Neural cell (in vitro differentiated cells): ENCODE results near the gene FLVCR1. TPM values are rescaled to one million over a fixed set of nuclear protein-coding genes. Genes with fewer than 3 reads are reported as not detected.
"Not testable (repeated sequence)": the region's sequence is repeated elsewhere in the genome, so short reads cannot be mapped to it uniquely, and the experiment has no call there.

Experiments used
- H2AFZ ChIP-seq: fragments of 200-600, 300-800 bp; sonication (generic), shearing (Covaris generic); 2 replicates; pipeline ENCODE4 v1.6.0; 2014; ENCODE audit warnings: low read depth, mild to moderate bottlenecking, antibody characterized with exemption, low read length, moderate library complexity
- H3F3A ChIP-seq: fragments of 200-600 bp; shearing (Covaris generic); 2 replicates; pipeline ENCODE4 v1.6.1; 2016; ENCODE audit warnings: mild to moderate bottlenecking, moderate library complexity, mixed read lengths, antibody characterized with exemption, low read length; ENCODE audit not compliant: insufficient read depth, poor library complexity, severe bottlenecking
- H3K27ac ChIP-seq: fragments of 200-600, 300-800 bp; sonication (generic), shearing (Covaris generic); 2 replicates; pipeline ENCODE4 v1.5.1; 2014; ENCODE audit warnings: mild to moderate bottlenecking, low read length, moderate library complexity
- H3K27me3 ChIP-seq: fragments of 300-800, 200-600 bp; sonication (generic), shearing (Covaris generic); 2 replicates; pipeline ENCODE4 v1.6.0; 2014; ENCODE audit warnings: mild to moderate bottlenecking, low read depth, low read length, moderate library complexity; ENCODE audit not compliant: insufficient read depth
- H3K36me3 ChIP-seq: fragments of 300-800, 200-600 bp; sonication (generic), shearing (Covaris generic); 2 replicates; pipeline ENCODE4 v1.5.1; 2014; ENCODE audit warnings: mild to moderate bottlenecking, antibody characterized with exemption, low read length, moderate library complexity; ENCODE audit not compliant: insufficient read depth
- H3K4me2 ChIP-seq: fragments of 300-800, 200-600 bp; sonication (generic), shearing (Covaris generic); 2 replicates; pipeline ENCODE4 v1.6.0; 2014; ENCODE audit warnings: mild to moderate bottlenecking, low read length
- H3K4me3 ChIP-seq: fragments of 300-800, 200-600 bp; sonication (generic), shearing (Covaris generic); 2 replicates; pipeline ENCODE4 v1.5.1; 2014; ENCODE audit warnings: mild to moderate bottlenecking, low read length, moderate library complexity
- H3K79me2 ChIP-seq: fragments of 200-600 bp; shearing (Covaris generic); replicated peaks from 2 replicates; pipeline ENCODE4 v1.6.0; 2014; ENCODE audit warnings: mild to moderate bottlenecking, low read length, moderate library complexity; ENCODE audit not compliant: insufficient read depth
- H3K9ac ChIP-seq: fragments of 300-800, 200-600 bp; sonication (generic), shearing (Covaris generic); 2 replicates; pipeline ENCODE4 v1.6.1; 2016; ENCODE audit warnings: mild to moderate bottlenecking, low read length, mixed read lengths
- H3K9me2 ChIP-seq: fragments of 200-600 bp; shearing (Covaris generic); 2 replicates; pipeline ENCODE4 v1.6.1; 2016; ENCODE audit warnings: mild to moderate bottlenecking, low read length, mixed read lengths; ENCODE audit not compliant: insufficient read depth
- H3K9me3 ChIP-seq: fragments of 200-600, 300-800 bp; sonication (generic), shearing (Covaris generic); 2 replicates; pipeline ENCODE4 v1.6.1; 2016; ENCODE audit warnings: mild to moderate bottlenecking, mixed run types, low read length, moderate library complexity, mixed read lengths
- H4K20me1 ChIP-seq: fragments of 200-600 bp; shearing (Covaris generic); 2 replicates; pipeline ENCODE4 v1.6.1; 2016; ENCODE audit warnings: mild to moderate bottlenecking, mixed run types; ENCODE audit not compliant: insufficient read depth
- EP300 ChIP-seq: fragments of 450-650 bp; conservative IDR thresholded peaks from 2 replicates; pipeline ENCODE4 v1.6.1; 2014; ENCODE audit warnings: antibody characterized with exemption, mild to moderate bottlenecking, moderate library complexity; ENCODE audit not compliant: poor library complexity, severe bottlenecking
- EZH2 ChIP-seq: fragments of 200-600, 300-800 bp; shearing (Covaris generic), sonication (generic); IDR thresholded peaks from 2 replicates; pipeline ENCODE4 v1.6.1; 2014; ENCODE audit warnings: antibody characterized with exemption, low read length, borderline replicate concordance, mild to moderate bottlenecking; ENCODE audit not compliant: insufficient read depth, poor library complexity, severe bottlenecking
- MXI1 ChIP-seq: fragments of 450-650 bp; conservative IDR thresholded peaks from 2 replicates; pipeline ENCODE4 v1.6.1; 2014; ENCODE audit warnings: antibody characterized with exemption, mild to moderate bottlenecking; ENCODE audit not compliant: poor library complexity, severe bottlenecking
- POLR2AphosphoS5 ChIP-seq: IDR thresholded peaks from 2 replicates; pipeline ENCODE4 v1.6.1; 2012
- RAD21 ChIP-seq: fragments of 450-650 bp; conservative IDR thresholded peaks from 2 replicates; pipeline ENCODE4 v1.6.1; 2014; ENCODE audit warnings: antibody characterized with exemption, mild to moderate bottlenecking, moderate library complexity
- SMC3 ChIP-seq: fragments of 450-650 bp; conservative IDR thresholded peaks from 2 replicates; pipeline ENCODE4 v1.6.1; 2014; ENCODE audit warnings: antibody characterized with exemption, mild to moderate bottlenecking, moderate library complexity; ENCODE audit not compliant: poor library complexity
- TAF1 ChIP-seq: IDR thresholded peaks from 2 replicates; pipeline ENCODE4 v1.6.1; 2012; ENCODE audit warnings: low read depth
- polyA plus RNA-seq: library from polyadenylated mRNA; depleted of rRNA; stranded (reverse); fragments of >200 nt; gene quantifications from 2 replicates; pipeline ENCODE4 v1.2.3, GENCODE V29; 2014
- TF ChIP-seq, protein P1 (sequence below): IDR thresholded peaks from 2 replicates; pipeline ENCODE4 v1.6.1; 2012; ENCODE audit warnings: borderline replicate concordance
- TF ChIP-seq, protein P2 (sequence below): fragments of 450-650 bp; IDR thresholded peaks from 2 replicates; pipeline ENCODE4 v1.5.1; 2014; ENCODE audit warnings: antibody characterized with exemption, mild to moderate bottlenecking, moderate library complexity; ENCODE audit not compliant: poor library complexity, severe bottlenecking

Gene FLVCR1
- polyA plus RNA-seq, 1 donor from 2014 or later = 37.8 TPM

DNA sequence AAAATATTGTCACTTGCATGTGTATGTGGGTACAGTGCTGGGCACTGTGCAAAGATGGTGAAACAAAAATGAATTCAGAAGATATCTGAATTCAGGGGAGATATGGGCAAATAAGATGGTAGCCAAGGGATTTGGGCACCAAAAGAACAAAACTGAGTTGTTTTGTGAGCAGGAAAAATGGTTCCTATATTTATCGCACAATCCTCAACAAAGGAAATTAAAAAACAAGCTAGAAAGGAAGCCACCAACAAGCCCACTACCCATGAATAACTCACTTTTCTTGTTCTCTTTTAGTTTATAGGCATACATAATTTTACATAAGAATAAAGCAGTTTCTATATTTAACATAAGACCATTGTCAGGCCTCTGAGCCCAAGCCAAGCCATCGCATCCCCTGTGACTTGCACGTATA lies 51.6 kb downstream of the FLVCR1 start:
- no peak overlapping the region for H3K4me3 ChIP-seq
- H3K27me3 ChIP-seq = no peaks in the 10 kb centered on the region
- no peaks in the 10 kb centered on the region for H4K20me1 ChIP-seq
- TF ChIP-seq TAF1 = no peak
- TF ChIP-seq EZH2 = no peak
- no peak for TF ChIP-seq MXI1
- TF ChIP-seq RAD21 = no peak
- TF ChIP-seq, protein P1, sequence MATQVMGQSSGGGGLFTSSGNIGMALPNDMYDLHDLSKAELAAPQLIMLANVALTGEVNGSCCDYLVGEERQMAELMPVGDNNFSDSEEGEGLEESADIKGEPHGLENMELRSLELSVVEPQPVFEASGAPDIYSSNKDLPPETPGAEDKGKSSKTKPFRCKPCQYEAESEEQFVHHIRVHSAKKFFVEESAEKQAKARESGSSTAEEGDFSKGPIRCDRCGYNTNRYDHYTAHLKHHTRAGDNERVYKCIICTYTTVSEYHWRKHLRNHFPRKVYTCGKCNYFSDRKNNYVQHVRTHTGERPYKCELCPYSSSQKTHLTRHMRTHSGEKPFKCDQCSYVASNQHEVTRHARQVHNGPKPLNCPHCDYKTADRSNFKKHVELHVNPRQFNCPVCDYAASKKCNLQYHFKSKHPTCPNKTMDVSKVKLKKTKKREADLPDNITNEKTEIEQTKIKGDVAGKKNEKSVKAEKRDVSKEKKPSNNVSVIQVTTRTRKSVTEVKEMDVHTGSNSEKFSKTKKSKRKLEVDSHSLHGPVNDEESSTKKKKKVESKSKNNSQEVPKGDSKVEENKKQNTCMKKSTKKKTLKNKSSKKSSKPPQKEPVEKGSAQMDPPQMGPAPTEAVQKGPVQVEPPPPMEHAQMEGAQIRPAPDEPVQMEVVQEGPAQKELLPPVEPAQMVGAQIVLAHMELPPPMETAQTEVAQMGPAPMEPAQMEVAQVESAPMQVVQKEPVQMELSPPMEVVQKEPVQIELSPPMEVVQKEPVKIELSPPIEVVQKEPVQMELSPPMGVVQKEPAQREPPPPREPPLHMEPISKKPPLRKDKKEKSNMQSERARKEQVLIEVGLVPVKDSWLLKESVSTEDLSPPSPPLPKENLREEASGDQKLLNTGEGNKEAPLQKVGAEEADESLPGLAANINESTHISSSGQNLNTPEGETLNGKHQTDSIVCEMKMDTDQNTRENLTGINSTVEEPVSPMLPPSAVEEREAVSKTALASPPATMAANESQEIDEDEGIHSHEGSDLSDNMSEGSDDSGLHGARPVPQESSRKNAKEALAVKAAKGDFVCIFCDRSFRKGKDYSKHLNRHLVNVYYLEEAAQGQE = no peak
- no peak for TF ChIP-seq SMC3
- no peak for TF ChIP-seq POLR2AphosphoS5
- TF ChIP-seq, protein P2, sequence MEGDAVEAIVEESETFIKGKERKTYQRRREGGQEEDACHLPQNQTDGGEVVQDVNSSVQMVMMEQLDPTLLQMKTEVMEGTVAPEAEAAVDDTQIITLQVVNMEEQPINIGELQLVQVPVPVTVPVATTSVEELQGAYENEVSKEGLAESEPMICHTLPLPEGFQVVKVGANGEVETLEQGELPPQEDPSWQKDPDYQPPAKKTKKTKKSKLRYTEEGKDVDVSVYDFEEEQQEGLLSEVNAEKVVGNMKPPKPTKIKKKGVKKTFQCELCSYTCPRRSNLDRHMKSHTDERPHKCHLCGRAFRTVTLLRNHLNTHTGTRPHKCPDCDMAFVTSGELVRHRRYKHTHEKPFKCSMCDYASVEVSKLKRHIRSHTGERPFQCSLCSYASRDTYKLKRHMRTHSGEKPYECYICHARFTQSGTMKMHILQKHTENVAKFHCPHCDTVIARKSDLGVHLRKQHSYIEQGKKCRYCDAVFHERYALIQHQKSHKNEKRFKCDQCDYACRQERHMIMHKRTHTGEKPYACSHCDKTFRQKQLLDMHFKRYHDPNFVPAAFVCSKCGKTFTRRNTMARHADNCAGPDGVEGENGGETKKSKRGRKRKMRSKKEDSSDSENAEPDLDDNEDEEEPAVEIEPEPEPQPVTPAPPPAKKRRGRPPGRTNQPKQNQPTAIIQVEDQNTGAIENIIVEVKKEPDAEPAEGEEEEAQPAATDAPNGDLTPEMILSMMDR = no peak
- TF ChIP-seq EP300 = no peak
- H3K36me3 ChIP-seq = no peaks in the 10 kb centered on the region
- no peak overlapping the region for H3K27ac ChIP-seq
- no peak overlapping the region for H2AFZ ChIP-seq
- no peak overlapping the region for H3K9ac ChIP-seq
- no peaks in the 10 kb centered on the region for H3K79me2 ChIP-seq
- no peaks in the 10 kb centered on the region for H3K9me3 ChIP-seq
- H3K4me2 ChIP-seq = no peak overlapping the region
- no peaks in the 10 kb centered on the region for H3K9me2 ChIP-seq
- H3F3A ChIP-seq = no peaks in the 10 kb centered on the region

DNA sequence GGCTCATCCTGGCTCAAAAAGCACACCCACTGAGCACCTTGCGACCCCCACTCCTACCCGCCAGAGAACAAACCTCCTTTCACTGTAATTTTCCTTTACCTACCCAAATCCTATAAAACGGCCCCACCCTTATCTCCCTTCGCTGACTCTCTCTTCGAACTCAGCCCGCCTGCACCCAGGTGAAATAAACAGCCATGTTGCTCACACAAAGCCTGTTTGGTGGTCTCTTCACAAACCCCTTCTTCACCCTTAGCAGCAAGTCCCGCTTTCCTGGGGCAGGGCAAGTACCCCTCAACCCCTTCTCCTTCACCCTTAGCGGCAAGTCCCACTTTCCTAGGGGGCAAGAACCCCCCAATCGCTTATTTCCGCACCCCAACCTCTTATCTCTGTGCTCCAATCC lies 52.1 kb downstream of the FLVCR1 start:
- not testable (repeated sequence) for H3K4me2 ChIP-seq, H3K79me2 ChIP-seq, H2AFZ ChIP-seq, H3K27ac ChIP-seq, H3K9me2 ChIP-seq, H3F3A ChIP-seq, H3K36me3 ChIP-seq, H4K20me1 ChIP-seq, H3K27me3 ChIP-seq, H3K9me3 ChIP-seq, H3K9ac ChIP-seq, H3K4me3 ChIP-seq

DNA sequence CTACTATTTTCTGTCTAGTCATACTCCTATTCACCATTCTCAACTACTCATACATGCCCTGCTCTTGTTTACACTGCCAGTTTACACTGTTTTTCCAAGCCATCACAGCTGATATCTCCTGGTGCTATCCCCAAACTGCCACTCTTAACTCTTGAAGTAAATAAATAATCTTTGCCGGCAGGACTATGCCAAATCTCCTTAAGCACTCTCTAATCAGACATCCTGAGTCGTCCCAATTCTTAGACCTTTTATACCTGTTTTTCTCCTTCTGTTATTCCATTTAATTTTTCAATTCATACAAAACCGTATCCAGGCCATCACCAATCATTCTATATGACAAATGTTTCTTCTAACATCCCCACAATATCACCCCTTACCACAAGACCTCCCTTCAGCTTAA lies 55.6 kb downstream of the FLVCR1 start:
- H3K36me3 ChIP-seq, H3K4me3 ChIP-seq, H3K27me3 ChIP-seq, H3K79me2 ChIP-seq, H3K9me3 ChIP-seq, H4K20me1 ChIP-seq, H3K27ac ChIP-seq, H3K4me2 ChIP-seq, H3K9me2 ChIP-seq, H3F3A ChIP-seq, H3K9ac ChIP-seq, H2AFZ ChIP-seq: not testable (repeated sequence)

DNA sequence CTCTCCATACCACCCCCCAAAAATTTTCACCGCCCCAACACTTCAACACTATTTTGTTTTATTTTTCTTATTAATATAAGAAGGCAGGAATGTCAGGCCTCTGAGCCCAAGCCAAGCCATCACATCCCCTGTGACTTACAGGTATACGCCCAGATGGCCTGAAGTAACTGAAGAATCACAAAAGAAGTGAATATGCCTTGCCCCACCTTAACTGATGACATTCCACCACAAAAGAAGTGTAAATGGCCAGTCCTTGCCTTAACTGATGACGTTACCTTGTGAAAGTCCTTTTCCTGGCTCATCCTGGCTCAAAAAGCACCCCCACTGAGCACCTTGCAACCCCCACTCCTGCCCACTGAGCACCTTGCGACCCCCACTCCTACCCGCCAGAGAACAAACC lies 56.0 kb downstream of the FLVCR1 start:
- not testable (repeated sequence) for H3K9me2 ChIP-seq, H3K27me3 ChIP-seq, H3K4me3 ChIP-seq, H2AFZ ChIP-seq, H3K27ac ChIP-seq, H4K20me1 ChIP-seq, H3K9me3 ChIP-seq, H3K4me2 ChIP-seq, H3K79me2 ChIP-seq, H3F3A ChIP-seq, H3K9ac ChIP-seq, H3K36me3 ChIP-seq
